Measurements from ENCODE around the gene SEMA6B. TPM values are rescaled to one million over a fixed set of nuclear protein-coding genes. Genes with fewer than 3 reads are reported as not detected.

SEMA6B gene
- total RNA-seq, 4 donors from 2014 or later: 2.6 to 12.8 (median 5.2) TPM

DNA sequence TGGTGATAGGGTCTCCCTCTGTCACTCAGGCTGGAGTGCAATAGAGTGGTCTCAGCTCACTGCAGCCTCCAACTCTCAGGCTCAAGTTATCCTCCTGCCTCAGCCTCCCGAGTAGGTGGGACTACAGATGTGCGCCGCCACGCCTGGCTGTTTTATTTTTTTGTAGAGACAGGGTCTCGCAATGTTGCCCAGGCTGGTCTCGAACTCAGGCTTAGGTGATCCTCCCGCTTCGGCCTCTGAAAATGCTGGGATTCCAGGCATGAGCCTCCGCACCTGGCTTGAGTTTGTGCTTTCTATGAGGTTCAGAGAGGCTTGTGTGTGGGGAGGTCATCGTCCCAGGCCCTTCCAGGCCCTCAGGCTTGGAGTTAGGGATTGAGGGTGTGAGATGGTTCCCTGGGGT, 40.6 kb upstream of the SEMA6B start:
- TF ChIP-seq, protein P1, sequence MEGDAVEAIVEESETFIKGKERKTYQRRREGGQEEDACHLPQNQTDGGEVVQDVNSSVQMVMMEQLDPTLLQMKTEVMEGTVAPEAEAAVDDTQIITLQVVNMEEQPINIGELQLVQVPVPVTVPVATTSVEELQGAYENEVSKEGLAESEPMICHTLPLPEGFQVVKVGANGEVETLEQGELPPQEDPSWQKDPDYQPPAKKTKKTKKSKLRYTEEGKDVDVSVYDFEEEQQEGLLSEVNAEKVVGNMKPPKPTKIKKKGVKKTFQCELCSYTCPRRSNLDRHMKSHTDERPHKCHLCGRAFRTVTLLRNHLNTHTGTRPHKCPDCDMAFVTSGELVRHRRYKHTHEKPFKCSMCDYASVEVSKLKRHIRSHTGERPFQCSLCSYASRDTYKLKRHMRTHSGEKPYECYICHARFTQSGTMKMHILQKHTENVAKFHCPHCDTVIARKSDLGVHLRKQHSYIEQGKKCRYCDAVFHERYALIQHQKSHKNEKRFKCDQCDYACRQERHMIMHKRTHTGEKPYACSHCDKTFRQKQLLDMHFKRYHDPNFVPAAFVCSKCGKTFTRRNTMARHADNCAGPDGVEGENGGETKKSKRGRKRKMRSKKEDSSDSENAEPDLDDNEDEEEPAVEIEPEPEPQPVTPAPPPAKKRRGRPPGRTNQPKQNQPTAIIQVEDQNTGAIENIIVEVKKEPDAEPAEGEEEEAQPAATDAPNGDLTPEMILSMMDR (IDR thresholded peaks at IDR 0.05; ENCODE audit: low read depth): no peak

DNA sequence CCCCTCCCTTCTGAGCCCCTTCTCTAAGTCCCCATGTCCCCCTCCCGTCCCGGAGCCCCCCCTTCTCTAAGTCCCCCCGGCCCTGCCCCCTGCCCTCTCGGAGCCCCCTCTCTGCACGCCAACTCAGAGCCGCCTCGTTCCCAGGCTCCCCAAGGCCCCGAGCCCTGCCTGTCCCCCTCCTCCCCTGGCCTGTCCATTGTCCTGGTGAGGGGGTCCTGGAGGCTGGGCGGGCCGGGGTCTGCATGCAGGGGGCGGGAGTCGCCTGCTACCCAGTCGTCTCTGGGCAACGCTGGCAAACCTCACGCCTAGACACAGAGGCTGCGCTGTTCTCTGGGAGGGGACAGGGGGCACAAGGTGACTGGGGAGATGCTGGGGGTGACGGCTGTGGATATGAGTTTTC, 39.2 kb upstream of the SEMA6B start:
- TF ChIP-seq, protein P1 (IDR thresholded peaks at IDR 0.05; ENCODE audit: low read depth): no peak

DNA sequence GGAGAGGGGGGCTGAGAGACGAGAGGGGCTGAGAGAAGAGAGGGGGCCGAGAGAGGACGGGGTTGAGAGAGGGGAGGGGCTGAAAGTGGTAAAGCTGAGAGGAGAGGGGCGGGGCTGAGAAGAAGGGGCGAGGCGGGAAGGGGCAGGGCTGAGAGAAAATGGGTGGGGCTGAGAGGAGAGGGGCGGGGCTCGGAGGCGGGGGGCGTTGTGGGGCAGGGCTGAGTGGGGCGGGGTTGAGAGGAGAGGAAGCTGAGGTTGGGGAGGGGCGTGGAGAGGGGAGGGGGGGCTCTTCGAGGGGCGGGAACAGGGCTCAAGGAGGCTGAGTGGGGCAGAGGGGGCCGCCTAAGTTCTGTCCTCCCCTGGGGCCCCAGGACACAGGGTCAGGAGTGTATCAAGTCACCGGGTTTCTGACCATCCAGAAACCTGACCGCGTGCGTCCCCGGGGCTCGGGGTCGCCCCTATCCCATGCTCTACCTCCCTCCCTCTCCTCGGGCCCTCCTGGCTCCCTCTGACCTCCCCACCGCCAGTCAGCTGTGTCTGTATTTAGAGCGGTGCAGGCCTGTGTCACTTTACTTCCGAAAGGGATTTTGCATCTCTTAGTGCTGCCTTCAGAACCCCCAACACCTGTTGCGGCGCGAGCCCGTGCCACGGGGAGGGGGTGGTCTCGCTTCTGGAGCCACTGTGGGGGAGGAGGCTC, 38.6 kb upstream of the SEMA6B start:
- TF ChIP-seq, protein P1 (IDR thresholded peaks at IDR 0.05; ENCODE audit: low read depth): no peak

DNA sequence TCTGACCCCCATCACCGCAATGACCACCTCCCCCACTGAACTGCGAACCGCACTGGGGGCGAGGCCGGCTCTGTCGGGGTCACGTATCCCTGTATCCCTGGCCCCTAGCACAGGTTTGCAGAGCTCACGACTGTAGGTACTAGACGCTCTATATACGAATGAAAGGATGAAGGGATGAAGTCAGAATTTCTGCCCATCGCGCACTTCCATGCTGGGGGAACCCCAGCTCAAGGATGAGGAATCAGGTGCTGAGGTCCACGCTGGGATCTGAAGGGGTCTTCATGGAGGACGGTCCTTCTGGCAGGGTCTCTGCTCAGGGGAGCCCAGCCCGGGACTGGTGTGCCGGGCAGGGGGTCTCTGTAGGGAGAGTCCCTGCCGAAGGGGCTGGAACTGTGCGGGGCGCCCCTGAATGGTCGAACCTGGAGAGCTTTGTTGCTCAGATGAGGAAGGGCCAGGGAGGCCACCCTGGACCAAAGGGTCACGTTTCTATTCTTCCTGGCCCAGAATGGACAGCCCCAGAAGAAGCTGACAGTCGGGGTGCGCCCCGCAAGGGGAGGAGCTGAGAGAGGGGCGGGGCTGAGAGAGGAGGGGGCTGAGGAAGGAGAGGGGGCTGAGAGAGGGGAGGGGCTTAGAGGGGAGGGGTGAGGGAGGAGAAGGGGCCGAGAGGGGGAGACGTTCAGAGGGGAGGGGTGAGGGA, 37.9 kb upstream of the SEMA6B start:
- TF ChIP-seq, protein P1 (IDR thresholded peaks at IDR 0.05; ENCODE audit: low read depth): no peak

DNA sequence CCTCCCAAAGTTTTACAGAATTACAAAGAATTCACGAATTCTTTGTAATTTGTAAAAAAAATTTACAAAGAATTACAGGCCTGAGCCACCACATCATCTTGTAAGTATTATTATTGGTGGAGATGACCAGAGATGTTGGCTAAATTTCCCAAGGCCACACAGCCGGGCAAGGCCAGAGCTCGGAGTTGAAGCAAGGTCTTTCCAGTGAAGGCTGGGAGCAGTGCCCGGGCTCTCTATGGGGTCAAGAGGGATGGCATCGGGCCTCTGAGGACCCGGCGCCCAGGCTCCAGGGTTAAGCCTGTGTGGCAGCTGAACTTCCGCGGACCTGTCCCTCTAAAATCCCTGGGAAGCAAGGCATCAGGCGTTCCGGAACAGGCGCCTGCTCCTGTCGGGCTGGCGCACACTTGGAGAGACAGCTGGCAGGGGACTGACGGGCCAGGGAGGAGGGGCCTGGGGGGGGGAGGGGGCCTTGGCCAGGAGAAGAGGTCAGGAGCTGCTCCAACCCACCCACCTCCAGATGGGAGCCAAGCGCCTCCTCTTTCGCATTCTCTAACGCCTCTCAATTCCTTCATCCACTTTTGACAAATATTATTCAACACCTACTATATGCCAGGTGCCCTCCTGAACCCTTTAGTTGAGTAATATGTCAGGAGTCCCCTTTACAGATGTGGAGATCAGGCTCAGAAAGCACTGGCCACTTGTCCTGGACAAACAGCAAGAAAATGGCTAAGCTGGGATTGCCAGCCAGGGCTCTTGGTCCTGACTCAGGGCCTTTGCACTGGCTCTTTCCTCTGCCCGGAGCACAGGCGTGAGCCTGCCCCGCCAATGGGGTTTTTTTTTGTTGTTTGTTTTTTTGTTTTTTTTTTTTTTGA, 36.8 kb upstream of the SEMA6B start:
- TF ChIP-seq, protein P1 (IDR thresholded peaks at IDR 0.05; ENCODE audit: low read depth): no peak

DNA sequence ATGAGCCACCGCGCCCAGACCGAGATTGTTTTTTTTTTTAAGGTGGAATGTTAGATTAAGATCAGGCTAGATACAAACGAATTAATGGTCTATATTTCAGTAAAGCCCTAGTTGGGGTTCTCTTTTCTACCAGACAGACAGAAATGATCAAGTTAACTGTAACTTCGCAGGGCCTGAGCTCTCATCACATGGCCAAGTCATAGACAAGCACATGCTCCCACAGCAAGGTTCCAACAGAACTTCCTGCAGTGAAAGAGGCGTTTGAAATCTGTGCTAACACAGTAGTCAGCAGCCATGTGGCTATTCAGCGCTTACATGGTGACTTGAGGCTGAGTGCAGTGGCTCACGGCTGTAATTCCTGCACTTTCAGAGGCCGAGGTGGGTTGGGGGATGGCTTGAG, 34.7 kb upstream of the SEMA6B start:
- TF ChIP-seq, protein P1 (IDR thresholded peaks at IDR 0.05; ENCODE audit: low read depth): no peak

DNA sequence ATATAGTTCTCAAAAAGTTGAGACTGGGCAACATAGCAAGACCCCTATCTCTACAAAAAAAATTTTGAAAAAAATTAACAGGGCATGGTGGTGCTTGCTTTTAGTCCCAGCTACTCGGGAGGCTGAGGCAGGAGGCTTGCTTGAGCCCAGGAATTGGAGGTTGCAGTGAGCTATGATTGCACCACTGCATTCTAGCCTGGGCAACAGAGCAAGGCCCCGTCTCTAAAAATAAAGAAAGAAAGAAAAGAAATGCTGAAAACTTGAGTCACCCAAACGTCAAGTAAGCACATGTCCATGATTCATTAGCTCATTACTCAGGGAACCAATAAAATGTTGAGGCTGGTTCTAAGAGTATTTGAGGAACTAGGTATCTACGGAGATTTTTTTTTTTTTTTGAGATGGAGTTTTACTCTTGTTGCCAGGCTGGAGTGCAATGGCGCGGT, 33.9 kb upstream of the SEMA6B start:
- TF ChIP-seq, protein P1 (IDR thresholded peaks at IDR 0.05; ENCODE audit: low read depth): no peak

All from subcutaneous adipose tissue (tissue), 4 donors.